OCI-M1 (cell line): Measurements from ENCODE around the gene GPM6B.
A peak's percentile ranks its signal among the peaks of the same experiment; 100 is the strongest.
"Not testable (repeated sequence)": the region's sequence is repeated elsewhere in the genome, so short reads cannot be mapped to it uniquely, and the experiment has no call there.

Source experiments
- DNase-seq: peaks from one replicate; lab custom pipeline; 2025; lab: John Stamatoyannopoulos, UW

GPM6B gene

DNA sequence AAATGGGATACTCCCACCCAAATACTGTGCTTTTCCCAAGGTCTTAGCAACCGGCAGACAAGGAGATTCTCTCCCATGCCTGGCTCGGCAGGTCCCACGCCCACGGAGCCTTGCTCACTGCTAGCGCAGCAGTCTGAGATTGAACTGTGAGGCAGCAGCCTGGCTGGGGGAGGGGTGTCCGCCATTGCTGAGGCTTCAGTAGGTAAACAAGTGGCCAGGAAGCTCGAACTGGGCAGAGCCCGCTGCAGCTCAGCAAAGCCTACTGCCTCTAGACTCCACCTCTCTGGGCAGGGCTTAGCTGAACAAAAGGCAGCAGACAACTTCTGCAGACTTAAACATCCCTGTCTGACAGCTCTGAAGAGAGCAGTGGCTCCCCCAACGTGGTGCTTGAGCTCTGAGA is 92.0 kb downstream of the GPM6B start:
- not testable (repeated sequence) for DNase-seq

GRCh38 chrX:13721819-13722519 is 94.9 kb downstream of the GPM6B start:
- peak; percentile 58 for DNase-seq

DNA sequence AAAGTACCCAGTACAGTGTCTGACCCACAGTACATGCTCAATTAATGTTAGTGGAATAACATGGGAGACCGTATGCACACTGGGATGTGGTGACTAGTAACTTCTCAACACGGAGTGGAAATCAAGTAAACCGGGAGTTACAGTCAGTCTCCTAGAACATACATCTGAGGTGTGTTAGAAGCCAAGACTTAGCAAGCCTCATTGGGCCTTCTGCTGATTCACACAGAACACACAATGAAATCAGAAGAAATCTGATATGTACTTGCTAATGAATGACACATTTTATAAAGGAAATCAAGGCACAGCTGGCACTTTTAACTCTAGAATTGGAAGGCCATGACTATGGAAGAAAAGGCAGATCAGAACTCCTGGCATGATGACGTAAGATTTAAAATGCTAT is 95.5 kb downstream of the GPM6B start:
- DNase-seq, result no peak
